SH-SY5Y (cell line): Measurements from ENCODE around the gene SUSD1.

Experiments
- GATA2 ChIP-seq: IDR thresholded peaks from 2 replicates; pipeline ENCODE4 v1.6.1; 2011; ENCODE audit warnings: mild to moderate bottlenecking, low read depth, low read length
- GATA3 ChIP-seq: IDR thresholded peaks from 2 replicates; pipeline ENCODE4 v1.6.1; 2011; ENCODE audit warnings: low read depth, mild to moderate bottlenecking, low read length, moderate library complexity

DNA sequence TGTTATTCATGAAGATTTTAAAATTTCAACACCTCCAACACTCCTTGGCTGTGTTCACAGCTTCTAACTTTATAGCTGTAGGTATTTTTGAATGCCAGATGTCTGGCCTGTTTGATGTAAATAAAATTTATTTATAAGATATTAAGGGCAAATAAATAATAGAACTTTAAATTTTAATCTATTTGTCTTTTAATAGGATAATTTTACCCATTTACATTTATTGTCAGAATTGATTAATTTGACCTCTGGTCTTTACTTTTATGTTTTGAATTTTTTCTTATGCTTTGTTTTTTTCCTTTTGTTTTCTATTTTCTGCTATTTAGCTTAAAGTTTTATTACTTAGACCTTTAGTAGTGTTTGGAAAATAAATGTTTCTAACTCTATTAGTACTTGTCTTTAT lies 183.9 kb downstream of the SUSD1 start:
- TF ChIP-seq GATA2 (no peak), GATA3 (no peak)
